Stimulated activated CD8-positive, alpha-beta memory T cell treated with anti-CD3 and anti-CD28 coated beads, Interleukin-7, amount 100 ng/mL, for 48 hours (primary cell): ENCODE data around the gene MPP2.
"Not testable (repeated sequence)": the region's sequence is repeated elsewhere in the genome, so short reads cannot be mapped to it uniquely, and the experiment has no call there.

Source experiments
- DNase-seq, 2 donors: peaks; one replicate each; pipeline ENCODE4 v3.0.0-alpha.2; 2020; ENCODE audit warnings: low read depth in 1 of 2; ENCODE audit errors: extremely low read depth in 1 of 2

Gene MPP2

GRCh38 chr17:43877451-43878155 lies 29.7 kb downstream of the MPP2 start:
- DNase-seq = no peak

GRCh38 chr17:43877031-43877430 lies 30.3 kb downstream of the MPP2 start:
- DNase-seq = no peak

DNA sequence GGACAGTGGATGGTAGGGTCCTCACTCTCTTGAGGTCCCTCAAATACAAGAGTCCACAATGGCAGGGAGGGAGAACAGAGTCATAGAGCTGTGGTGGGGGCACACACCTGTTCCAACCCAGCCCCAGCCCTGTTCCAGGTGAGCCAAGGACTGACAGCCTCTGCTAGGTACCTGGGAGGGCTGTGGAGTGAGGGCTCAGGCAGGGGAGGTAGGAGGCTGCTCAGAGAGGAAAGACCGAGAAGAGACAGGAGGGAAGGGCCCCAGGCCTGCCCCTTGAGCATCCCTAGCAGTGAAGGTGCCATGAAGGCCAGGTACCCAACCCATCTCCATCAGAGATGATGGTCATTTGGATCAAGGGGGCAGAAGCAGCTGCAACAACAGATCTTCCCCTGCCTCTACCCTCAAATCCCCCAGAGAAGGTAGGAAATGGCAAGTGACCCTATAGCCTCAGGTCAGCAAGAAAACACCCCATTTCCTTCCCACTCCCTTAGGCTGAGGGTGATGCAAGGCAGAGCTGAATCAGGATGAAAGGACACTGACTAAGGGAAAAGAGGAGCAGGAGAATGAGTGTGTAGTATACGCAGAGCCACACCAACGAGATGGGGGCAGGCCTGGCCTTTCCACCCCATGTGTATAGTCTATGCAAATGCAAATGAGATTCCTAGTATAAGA lies 31.7 kb downstream of the MPP2 start:
- DNase-seq = no peak

DNA sequence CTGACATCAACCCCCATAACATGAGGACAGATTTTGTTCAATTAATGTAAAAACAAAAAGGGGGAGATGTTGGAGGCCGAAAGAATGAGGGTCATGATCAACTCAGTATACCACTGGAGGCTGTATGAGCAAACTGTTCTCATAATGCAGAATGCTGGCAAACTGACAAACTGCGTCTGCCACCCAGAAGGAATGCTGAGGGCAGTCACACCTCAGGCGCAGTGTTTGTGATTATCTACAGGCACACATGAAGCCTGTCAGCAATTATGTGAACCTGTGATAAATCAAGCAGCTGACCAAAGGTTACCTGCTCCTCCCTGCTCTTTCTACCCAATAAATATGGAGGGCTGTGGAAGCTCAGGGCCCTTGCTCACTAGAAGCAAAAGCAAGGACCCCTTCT lies 33.0 kb downstream of the MPP2 start:
- DNase-seq = no peak

GRCh38 chr17:43873815-43874214 lies 33.5 kb downstream of the MPP2 start:
- no peak for DNase-seq

- no peak for DNase-seq
Measured at GRCh38 chr17:43873091-43873490, 34.2 kb downstream of the MPP2 start.

- no peak for DNase-seq
Measured at GRCh38 chr17:43871946-43872690, 35.2 kb downstream of the MPP2 start.

- not testable (repeated sequence) for DNase-seq
Measured at GRCh38 chr17:43869031-43869430, 38.3 kb downstream of the MPP2 start.

DNA sequence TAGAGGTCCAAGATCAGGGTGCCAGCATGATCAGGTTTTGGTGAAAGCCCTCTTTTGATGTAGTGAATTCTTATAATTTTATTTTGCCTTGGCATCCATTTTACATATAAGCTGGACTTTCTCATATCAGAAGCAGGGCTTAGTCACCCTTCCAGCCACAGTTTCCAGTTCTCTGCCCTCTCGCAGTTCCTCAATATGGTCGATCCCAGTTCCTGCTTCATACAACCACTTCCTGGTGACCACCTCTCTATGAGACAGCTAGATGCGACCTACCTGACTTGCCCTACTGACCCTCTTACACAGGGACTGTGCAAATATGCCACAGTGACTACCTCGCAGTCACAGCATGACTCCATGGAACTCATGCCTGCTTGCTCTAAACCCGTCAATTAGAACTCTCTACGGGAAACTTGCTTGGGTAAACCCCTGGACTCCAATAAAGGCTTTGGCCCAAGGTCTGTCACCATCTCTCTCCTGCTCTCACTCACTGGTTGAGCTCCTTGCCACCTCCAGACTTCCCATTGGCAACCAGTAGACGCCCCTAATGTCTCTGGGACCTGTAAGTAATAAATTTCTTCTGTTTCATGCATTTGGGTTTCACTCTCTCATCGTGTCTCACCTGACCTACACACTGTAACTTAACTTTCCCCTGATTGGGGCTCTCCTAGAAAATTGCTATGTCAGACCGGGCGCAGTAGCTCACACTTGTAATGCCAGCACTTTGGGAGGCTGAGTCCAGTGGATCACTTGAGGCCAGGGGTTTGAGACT lies 38.9 kb downstream of the MPP2 start:
- DNase-seq = no peak

DNA sequence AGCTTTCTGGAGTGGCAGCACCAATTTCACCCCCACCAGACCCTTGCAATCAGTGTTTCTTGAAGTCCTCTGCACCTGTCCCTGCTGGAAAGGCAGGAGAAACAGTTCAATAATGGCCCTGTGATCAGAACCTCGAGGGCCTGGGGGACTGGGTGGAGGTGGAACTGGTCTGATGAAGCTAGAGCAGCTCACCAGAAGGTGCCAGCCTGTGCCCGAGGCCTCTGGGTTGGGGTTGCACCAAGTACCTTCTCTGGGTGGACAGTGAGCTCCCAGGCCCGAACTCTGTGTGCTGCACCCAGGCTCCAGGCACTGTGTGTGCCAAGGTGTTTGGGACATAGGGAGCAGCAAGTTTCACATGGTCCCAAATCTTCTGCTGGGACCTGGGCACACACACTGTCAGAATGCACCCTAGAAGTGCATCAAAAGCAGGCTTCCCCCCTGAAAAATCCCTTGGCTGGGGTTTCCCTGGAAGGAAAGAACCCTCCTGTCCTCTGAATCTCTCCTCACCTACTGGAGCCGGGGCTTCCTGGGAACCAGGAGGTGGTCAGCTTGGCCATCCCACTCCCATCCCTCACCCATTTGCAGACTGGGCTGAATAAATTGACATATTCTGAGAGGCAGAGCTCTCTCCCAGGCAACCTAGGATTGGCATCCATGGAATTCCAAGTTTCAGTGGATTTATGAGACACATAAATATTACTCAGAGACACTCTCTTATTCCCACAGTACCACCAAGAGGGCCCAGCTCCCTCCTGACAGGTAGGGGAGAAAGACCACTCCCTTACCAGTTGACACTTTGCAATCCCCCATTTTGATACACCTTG lies 43.0 kb downstream of the MPP2 start:
- DNase-seq = no peak

DNA sequence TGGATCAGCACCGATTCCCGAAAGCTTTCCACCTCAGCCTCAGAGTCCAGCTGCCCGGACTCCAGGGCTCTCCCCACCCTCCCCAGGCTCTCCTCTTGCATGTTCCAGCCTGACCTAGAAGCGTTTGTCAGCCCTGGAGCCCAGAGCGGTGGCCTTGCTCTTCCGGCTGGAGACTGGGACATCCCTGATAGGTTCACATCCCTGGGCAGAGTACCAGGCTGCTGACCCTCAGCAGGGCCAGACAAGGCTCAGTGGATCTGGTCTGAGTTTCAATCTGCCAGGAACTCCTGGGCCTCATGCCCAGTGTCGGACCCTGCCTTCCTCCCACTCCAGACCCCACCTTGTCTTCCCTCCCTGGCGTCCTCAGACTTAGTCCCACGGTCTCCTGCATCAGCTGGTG lies 45.4 kb downstream of the MPP2 start:
- no peak for DNase-seq

DNA sequence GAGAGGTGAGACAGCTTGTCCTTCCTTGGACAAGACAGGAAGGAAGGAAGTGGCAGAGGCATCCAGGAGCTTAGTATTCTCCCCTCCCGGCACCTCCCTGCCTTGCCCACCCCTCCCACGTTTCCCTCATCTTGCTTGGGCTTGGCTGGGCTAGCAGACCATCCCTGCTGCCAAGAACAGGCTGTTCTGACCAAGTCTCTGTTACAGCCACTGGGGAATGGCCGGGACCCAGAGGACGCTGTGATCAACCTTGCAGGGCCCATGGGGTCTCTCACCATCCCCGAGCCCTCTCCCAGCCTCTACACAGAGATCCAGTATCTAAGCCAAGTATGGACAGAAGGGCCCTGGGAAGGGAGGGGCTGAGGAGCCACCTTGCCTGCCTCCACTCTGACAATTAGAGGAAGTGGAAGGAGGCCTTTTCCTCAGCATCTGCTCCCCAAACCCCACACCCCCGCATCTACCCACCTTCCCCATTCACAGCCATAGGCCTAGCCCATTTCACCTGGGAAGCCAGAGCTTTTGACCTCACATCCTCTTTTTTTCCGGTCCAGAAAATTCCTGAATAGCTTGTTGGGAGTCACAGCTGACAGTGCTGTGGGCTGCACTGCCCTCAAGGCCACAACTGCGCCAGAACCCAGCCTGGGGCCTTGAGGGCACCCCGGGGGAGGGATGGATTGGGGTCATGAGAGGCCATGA lies 46.3 kb downstream of the MPP2 start:
- DNase-seq = no peak

- DNase-seq = no peak
Measured at GRCh38 chr17:43860077-43860725, 47.1 kb downstream of the MPP2 start.

GRCh38 chr17:43857957-43858600 lies 49.3 kb downstream of the MPP2 start:
- DNase-seq = no peak

GRCh38 chr17:43857141-43857540 lies 50.2 kb downstream of the MPP2 start:
- no peak for DNase-seq

DNA sequence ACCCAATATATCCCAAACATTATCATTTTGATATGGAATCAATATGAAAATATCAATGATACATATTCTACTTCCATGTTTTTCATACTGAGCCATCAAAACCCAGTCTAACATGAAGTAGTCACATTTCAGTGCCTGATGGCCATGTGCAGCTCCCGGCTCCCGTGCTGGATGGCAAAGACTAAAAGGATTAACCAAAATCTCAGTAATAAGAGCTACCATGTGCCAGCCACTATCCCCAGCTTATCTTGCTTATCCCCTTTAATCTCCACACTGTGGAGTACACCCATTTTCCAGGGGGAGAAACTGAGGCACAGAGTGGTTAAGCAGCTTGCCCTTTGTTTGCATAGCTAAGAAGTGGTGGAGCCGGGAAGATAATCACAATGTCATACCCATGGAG lies 51.2 kb downstream of the MPP2 start:
- no peak for DNase-seq

DNA sequence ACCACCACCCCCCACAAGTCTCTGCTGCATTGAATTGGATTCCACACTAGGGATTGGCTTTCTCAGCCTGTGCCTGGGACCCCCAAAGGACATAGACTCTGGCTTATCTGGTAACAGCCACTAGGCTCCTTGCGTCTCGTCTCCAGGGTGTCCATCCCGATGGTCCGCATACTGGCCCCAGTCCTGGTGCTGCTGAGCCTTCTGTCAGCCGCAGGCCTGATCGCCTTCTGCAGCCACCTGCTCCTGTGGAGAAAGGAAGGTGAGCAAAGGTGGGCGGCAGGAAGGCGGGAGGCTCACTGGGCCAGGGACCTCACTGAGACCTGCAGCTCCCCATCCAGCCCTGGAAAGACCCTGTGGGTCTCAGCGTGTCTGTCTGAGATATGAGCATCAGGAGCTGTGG lies 52.3 kb downstream of the MPP2 start:
- DNase-seq = no peak

- DNase-seq = no peak
Measured at GRCh38 chr17:43854498-43854897, 52.8 kb downstream of the MPP2 start.

GRCh38 chr17:43853546-43853945 lies 53.8 kb downstream of the MPP2 start:
- no peak for DNase-seq
